GM18511 (cell line): ENCODE measurements around the gene ATG7.
A peak's percentile ranks its signal among the peaks of the same experiment; 100 is the strongest.

ENCODE experiments used
- ATAC-seq: cut with Tn5 transposase; IDR thresholded peaks from one replicate; pipeline ENCODE4 v1.9.1; 2021; ENCODE audit warnings: mild to moderate bottlenecking, moderate library complexity; ENCODE audit not compliant: unreplicated experiment

The ATG7 gene, protein sequence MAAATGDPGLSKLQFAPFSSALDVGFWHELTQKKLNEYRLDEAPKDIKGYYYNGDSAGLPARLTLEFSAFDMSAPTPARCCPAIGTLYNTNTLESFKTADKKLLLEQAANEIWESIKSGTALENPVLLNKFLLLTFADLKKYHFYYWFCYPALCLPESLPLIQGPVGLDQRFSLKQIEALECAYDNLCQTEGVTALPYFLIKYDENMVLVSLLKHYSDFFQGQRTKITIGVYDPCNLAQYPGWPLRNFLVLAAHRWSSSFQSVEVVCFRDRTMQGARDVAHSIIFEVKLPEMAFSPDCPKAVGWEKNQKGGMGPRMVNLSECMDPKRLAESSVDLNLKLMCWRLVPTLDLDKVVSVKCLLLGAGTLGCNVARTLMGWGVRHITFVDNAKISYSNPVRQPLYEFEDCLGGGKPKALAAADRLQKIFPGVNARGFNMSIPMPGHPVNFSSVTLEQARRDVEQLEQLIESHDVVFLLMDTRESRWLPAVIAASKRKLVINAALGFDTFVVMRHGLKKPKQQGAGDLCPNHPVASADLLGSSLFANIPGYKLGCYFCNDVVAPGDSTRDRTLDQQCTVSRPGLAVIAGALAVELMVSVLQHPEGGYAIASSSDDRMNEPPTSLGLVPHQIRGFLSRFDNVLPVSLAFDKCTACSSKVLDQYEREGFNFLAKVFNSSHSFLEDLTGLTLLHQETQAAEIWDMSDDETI

DNA sequence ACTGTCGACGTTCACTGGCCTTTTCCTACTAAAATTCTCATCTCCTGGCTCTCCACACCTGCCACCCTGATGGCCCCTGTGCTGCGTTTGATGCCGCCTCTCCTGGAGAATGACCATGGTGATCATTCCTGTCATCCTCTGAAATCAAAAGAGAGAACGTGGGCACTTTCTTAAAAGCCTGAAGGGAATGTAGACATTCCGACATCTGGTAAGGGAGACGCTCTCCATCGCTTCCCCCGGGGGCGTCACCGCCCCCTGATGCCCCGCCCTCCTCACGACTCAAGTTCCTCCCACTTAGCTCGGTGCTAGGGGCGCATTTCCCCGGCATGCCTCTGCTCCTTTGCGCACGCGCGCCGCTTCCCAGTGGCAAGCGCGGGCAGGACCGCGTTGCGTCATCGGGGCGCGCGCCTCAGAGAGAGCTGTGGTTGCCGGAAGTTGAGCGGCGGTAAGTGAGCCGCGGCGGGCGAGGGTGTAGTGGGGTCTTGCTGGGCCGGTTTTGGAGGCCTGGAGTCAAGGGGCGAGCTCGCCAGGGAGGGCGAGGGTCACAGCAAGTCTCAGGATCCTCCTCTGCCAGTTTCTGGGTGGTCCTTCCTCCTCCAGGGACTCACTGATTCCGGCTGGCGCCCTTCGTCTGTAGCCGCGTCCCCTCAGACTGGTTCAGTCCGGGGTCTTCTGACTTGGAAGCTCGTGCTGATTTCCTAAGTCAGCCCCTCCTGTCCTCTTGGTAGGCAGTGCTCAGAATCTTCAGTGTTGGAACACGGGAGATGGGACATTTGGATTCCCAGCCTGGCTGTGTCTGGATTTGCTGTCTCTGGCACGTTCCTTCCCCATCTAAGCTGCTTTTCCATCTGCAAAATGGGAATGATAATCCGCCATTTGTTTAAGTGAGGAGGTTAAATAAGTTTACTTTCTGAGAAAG lies at the start of gene ATG7:
TSS of gene ATG7 (plus strand) at position 412 of the 919 bp plus-strand sequence. CDS start 26,299 bp downstream, outside the sequence.
- peak; percentile 98 for ATAC-seq

DNA sequence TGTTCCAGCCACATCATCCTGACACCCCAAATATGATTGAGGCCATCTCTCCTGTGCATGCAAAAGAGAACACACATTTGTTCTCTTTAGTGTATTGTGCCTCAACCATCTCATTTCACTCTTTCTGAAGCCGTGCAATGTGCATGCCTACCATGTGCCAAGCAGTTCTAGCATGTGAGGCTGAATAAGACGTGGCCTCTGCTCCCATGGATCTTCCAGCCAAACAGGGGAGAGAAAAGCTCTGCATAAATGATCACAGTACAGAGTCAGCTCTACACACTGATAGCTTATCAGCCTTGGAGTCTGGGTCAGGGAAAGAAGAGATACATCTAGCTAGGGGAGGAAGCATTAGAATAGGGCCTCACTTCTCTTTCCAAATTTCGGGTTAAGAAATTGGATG lies 48.2 kb upstream of the ATG7 start:
- ATAC-seq = no peak

- ATAC-seq = no peak
Observed at GRCh38 chr3:11224870-11225229, 47.3 kb upstream of the ATG7 start.

- ATAC-seq = no peak
Observed at GRCh38 chr3:11226042-11226370, 46.2 kb upstream of the ATG7 start.

- no peak for ATAC-seq
Observed at GRCh38 chr3:11228041-11228440, 44.2 kb upstream of the ATG7 start.

DNA sequence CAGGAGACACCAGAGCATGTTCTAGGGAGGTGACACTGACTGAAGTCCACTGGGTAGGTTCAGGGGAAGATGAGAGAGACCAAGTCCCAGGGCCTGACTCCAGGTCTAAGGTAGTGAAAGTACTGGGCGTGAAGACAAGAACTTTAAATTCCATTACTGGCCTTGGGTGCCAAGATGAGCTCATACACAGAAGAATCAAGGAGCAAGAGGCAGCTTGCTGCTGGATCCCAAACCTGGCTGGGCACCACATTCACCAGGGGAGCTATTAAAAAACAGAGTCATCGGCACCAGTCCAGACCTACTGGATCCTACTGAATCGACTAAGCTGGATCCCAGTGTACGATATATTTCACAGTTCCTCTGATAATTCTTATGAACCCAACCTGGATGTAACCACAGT lies 42.1 kb upstream of the ATG7 start:
- no peak for ATAC-seq

DNA sequence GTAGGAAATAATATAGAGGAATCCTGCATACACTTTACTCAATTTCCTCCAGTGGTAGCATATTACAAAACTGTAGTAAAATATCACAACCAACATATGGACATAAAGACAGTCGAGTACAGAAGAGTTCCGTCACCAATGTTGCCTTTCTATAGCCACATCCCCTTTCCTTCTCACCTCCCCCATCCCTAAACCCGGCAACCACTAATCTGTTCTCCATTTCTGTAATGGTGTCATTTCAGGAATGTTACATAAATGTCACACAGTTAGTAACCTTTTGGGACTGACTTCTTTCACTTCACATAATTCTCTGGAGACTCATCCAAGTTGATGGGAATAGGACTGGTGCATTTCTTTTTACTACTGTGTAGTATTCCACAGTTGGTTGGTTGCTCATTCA lies 41.4 kb upstream of the ATG7 start:
- no peak for ATAC-seq

- no peak for ATAC-seq
Observed at GRCh38 chr3:11235385-11235784, 36.8 kb upstream of the ATG7 start.

GRCh38 chr3:11236588-11237461 lies 35.4 kb upstream of the ATG7 start:
- peak; percentile 71 for ATAC-seq

GRCh38 chr3:11238060-11238459 lies 34.1 kb upstream of the ATG7 start:
- ATAC-seq = no peak

DNA sequence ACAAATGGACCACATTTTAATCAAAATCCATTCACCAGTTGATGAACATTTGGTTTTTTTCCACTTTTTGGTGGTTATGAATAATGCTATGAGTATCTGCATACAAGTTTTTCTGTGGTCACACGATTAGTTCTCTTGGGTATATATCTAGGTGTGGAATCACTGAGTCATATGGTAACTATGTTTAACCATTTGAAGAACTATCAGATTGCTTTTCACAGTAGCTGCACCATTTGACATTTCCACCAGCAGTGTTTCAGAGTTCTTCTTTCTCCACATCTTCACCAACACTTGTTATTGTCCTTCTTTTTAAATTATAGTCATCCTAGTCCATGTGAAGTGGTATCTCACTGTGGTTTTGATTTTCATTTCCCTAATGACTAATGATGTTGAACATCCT lies 33.3 kb upstream of the ATG7 start:
- ATAC-seq = no peak

DNA sequence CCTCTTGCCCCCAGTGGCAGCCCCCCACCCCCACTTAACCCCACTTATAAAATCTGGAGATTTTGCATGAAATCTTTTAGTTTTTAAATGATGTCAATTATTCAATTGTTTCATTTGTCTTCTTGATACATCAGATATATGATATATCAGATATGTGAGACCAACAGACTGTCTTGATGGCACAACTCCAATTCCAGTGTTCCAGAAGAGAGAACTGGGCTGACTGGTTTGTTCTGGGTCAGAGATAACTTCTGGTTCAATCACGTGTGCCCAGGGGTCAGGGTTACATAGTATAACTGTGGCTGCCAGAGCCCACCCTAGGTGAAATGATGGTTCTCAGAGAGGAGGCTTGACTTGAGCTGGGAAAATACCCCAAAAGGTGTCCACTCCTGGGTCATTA lies 32.4 kb upstream of the ATG7 start:
- ATAC-seq = no peak

DNA sequence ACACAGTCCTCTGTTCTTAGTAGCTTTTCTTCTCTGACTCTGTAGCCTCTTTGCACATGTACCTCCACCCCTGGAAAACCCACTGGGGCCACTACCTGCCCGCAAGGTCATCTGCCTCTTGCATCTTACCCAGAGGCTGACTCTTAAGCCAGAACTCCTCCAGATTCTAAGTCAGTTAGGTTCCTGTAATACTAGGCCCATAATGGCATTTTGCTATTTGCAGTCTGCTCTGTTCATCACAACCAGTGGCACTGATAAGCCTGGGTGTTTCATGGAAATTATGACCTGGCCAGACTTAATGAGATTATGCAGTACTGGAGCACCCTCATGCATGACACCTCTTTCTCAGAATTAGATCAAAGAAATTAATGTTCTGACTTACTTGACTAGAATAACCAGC lies 31.7 kb upstream of the ATG7 start:
- no peak for ATAC-seq

DNA sequence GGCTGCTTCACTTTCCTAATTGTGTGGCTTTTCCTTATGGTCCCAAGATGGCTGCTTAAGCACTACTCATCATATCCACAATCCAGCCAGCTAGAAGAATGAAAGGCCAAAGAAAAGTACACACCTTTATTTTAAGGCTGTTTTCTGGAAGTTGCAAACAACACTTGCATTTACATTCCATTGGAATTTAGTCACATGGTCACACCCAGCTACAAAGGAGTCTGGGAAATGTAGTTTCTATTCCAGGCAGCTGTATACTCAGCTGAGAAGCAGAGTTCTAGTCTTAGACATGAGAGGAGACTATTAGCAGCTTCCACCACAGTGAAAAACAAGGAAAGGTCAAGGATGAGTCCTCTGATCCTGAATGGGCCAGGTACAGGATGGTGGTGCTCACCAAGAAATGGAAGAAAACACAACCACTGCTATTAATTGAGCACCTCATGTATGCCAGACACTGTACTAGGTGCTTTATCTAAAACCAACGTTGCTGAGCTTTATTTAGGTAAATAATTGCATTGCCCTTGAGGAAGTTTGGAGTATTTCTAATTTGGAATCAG lies 28.0 kb upstream of the ATG7 start:
- ATAC-seq = no peak

- ATAC-seq = no peak
Observed at GRCh38 chr3:11245276-11245675, 26.9 kb upstream of the ATG7 start.

GRCh38 chr3:11245827-11246662 lies 26.2 kb upstream of the ATG7 start:
- no peak for ATAC-seq

DNA sequence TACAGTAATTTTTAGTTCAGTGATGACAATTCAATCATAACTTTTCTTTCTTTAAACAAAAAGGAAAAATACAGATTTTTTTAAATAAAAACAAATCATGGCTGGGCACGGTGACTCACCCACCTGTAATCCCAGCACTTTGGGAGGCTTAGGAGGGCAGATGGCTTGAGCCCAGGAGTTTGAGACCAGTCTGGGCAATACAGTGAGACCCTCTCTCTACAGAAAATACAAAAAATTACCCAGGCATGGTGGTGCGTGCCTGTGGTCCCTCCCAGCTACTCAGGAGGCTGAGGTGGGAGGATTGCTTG lies 25.6 kb upstream of the ATG7 start:
- no peak for ATAC-seq

GRCh38 chr3:11247362-11247761 lies 24.8 kb upstream of the ATG7 start:
- ATAC-seq = no peak

- no peak for ATAC-seq
Observed at GRCh38 chr3:11248596-11248995, 23.6 kb upstream of the ATG7 start.
